ENCODE results near the gene CCDC24.

CCDC24 gene

GRCh38 chr1:44024903-44025525 is 33.6 kb downstream of the CCDC24 start:
- H3K9ac ChIP-seq (ENCODE audit: low read length): no peak overlapping the region
- no peak overlapping the region for H3K4me3 ChIP-seq (ENCODE audit: low read length)
- no peak for DNase-seq
- H3K9me3 ChIP-seq (replicated peaks; ENCODE audit: insufficient read depth, low read length): no peaks in the 10 kb centered on the region
- H3K4me2 ChIP-seq (ENCODE audit: low read depth, low read length): no peak overlapping the region
- TF ChIP-seq CTCF (IDR thresholded peaks at IDR 0.05; ENCODE audit: low read length) (no peak), EZH2 (optimal IDR thresholded peaks at IDR 0.05; ENCODE audit: low read depth, low read length) (no peak), EZH2phosphoT487 (IDR thresholded peaks at IDR 0.05; ENCODE audit: low read length) (no peak)
- no peaks in the 10 kb centered on the region for H3K9me2 ChIP-seq (replicated peaks; ENCODE audit: insufficient read depth, low read length)
- H3K79me2 ChIP-seq (ENCODE audit: low read length): no peaks in the 10 kb centered on the region
- H3K27me3 ChIP-seq (replicated peaks; ENCODE audit: insufficient read depth, low read length): no peaks in the 10 kb centered on the region
- no peak overlapping the region for H2AFZ ChIP-seq (ENCODE audit: low read length)
- no peaks in the 10 kb centered on the region for H3F3A ChIP-seq (ENCODE audit: insufficient read depth, low read length)
- H4K20me1 ChIP-seq (ENCODE audit: insufficient read depth, low read length): no peaks in the 10 kb centered on the region
- H3K27ac ChIP-seq (ENCODE audit: low read length): no peak overlapping the region
- H3K36me3 ChIP-seq (replicated peaks; ENCODE audit: insufficient read depth, low read length): no peaks in the 10 kb centered on the region
- H3K4me1 ChIP-seq (ENCODE audit: low read length): peaks cover 12% of the 10 kb centered on the region

- peak overlapping the region; percentile 18; the same call in 1 of the 2 replicates for H3K4me2 ChIP-seq (ENCODE audit: low read depth, low read length)
Observed at GRCh38 chr1:44025816-44026215, 34.4 kb downstream of the CCDC24 start.

GRCh38 chr1:44027320-44027719 is 35.9 kb downstream of the CCDC24 start:
- H3K27me3 ChIP-seq (replicated peaks; ENCODE audit: insufficient read depth, low read length): no peaks in the 10 kb centered on the region
- no peak for DNase-seq
- no peaks in the 10 kb centered on the region for H4K20me1 ChIP-seq (ENCODE audit: insufficient read depth, low read length)
- no peak overlapping the region for H3K4me2 ChIP-seq (ENCODE audit: low read depth, low read length)
- peaks cover 3% of the 10 kb centered on the region; the same call in 1 of the 2 replicates for H3F3A ChIP-seq (ENCODE audit: insufficient read depth, low read length)
- H3K9ac ChIP-seq (ENCODE audit: low read length): no peak overlapping the region
- H3K27ac ChIP-seq (ENCODE audit: low read length): no peak overlapping the region
- no peak overlapping the region for H2AFZ ChIP-seq (ENCODE audit: low read length)
- no peaks in the 10 kb centered on the region for H3K9me2 ChIP-seq (replicated peaks; ENCODE audit: insufficient read depth, low read length)
- TF ChIP-seq EZH2 (optimal IDR thresholded peaks at IDR 0.05; ENCODE audit: low read depth, low read length) (no peak), EZH2phosphoT487 (IDR thresholded peaks at IDR 0.05; ENCODE audit: low read length) (no peak), CTCF (IDR thresholded peaks at IDR 0.05; ENCODE audit: low read length) (no peak)
- no peaks in the 10 kb centered on the region for H3K36me3 ChIP-seq (replicated peaks; ENCODE audit: insufficient read depth, low read length)
- peaks cover 21% of the 10 kb centered on the region for H3K4me1 ChIP-seq (ENCODE audit: low read length)
- no peaks in the 10 kb centered on the region for H3K79me2 ChIP-seq (ENCODE audit: low read length)
- H3K4me3 ChIP-seq (ENCODE audit: low read length): no peak overlapping the region
- H3K9me3 ChIP-seq (replicated peaks; ENCODE audit: insufficient read depth, low read length): no peaks in the 10 kb centered on the region

More at GRCh38 chr1:44025816-44026215, 34.4 kb downstream of the CCDC24 start:
- no peaks in the 10 kb centered on the region for H3K36me3 ChIP-seq (replicated peaks; ENCODE audit: insufficient read depth, low read length)
- no peaks in the 10 kb centered on the region for H3K27me3 ChIP-seq (replicated peaks; ENCODE audit: insufficient read depth, low read length)
- no peak for DNase-seq
- H3K4me1 ChIP-seq (ENCODE audit: low read length): peaks cover 12% of the 10 kb centered on the region
- no peaks in the 10 kb centered on the region for H3K9me3 ChIP-seq (replicated peaks; ENCODE audit: insufficient read depth, low read length)
- no peak overlapping the region for H3K27ac ChIP-seq (ENCODE audit: low read length)
- no peaks in the 10 kb centered on the region for H4K20me1 ChIP-seq (ENCODE audit: insufficient read depth, low read length)
- H3K79me2 ChIP-seq (ENCODE audit: low read length): no peaks in the 10 kb centered on the region
- peak overlapping the region; percentile 27; the same call in 1 of the 2 replicates for H2AFZ ChIP-seq (ENCODE audit: low read length)
- no peaks in the 10 kb centered on the region for H3F3A ChIP-seq (ENCODE audit: insufficient read depth, low read length)
- H3K9me2 ChIP-seq (replicated peaks; ENCODE audit: insufficient read depth, low read length): no peaks in the 10 kb centered on the region
- no peak overlapping the region for H3K4me3 ChIP-seq (ENCODE audit: low read length)
- no peak for TF ChIP-seq EZH2 (optimal IDR thresholded peaks at IDR 0.05; ENCODE audit: low read depth, low read length)
- TF ChIP-seq CTCF (IDR thresholded peaks at IDR 0.05; ENCODE audit: low read length): no peak
- TF ChIP-seq EZH2phosphoT487 (IDR thresholded peaks at IDR 0.05; ENCODE audit: low read length): no peak
- H3K9ac ChIP-seq (ENCODE audit: low read length): no peak overlapping the region

Data from MM.1S (cell line).